T1000 (cell line): Measurements from ENCODE around the gene FRAS1.

Experiments
- DNase-seq: peaks from one replicate; lab custom pipeline; 2025; ENCODE audit warnings: mixed read lengths; lab: John Stamatoyannopoulos, UW

Gene FRAS1

GRCh38 chr4:78369679-78370078, 312.6 kb downstream of the FRAS1 start:
- no peak for DNase-seq

GRCh38 chr4:78370631-78371372, 313.7 kb downstream of the FRAS1 start:
- DNase-seq, result no peak

GRCh38 chr4:78372355-78372988, 315.3 kb downstream of the FRAS1 start:
- no peak for DNase-seq

GRCh38 chr4:78377555-78377954, 320.4 kb downstream of the FRAS1 start:
- no peak for DNase-seq

- no peak for DNase-seq
Observed at GRCh38 chr4:78379040-78379439, 321.9 kb downstream of the FRAS1 start.

GRCh38 chr4:78379991-78380729, 323.0 kb downstream of the FRAS1 start:
- DNase-seq, result no peak

GRCh38 chr4:78386679-78387078, 329.6 kb downstream of the FRAS1 start:
- DNase-seq, result no peak

- DNase-seq, result no peak
Observed at GRCh38 chr4:78395642-78396041, 338.5 kb downstream of the FRAS1 start.

GRCh38 chr4:78396613-78397291, 339.6 kb downstream of the FRAS1 start:
- no peak for DNase-seq

- DNase-seq, result no peak
Observed at GRCh38 chr4:78397292-78397630, 340.1 kb downstream of the FRAS1 start.

- no peak for DNase-seq
Observed at GRCh38 chr4:78409612-78410202, 352.6 kb downstream of the FRAS1 start.

- DNase-seq, result no peak
Observed at GRCh38 chr4:78410225-78410624, 353.1 kb downstream of the FRAS1 start.

- DNase-seq, result no peak
Observed at GRCh38 chr4:78410676-78411075, 353.6 kb downstream of the FRAS1 start.

GRCh38 chr4:78414116-78414515, 357.0 kb downstream of the FRAS1 start:
- no peak for DNase-seq

GRCh38 chr4:78417603-78418002, 360.5 kb downstream of the FRAS1 start:
- DNase-seq, result no peak

- DNase-seq, result no peak
Observed at GRCh38 chr4:78418406-78418805, 361.3 kb downstream of the FRAS1 start.

GRCh38 chr4:78423790-78424189, 366.7 kb downstream of the FRAS1 start:
- no peak for DNase-seq

- no peak for DNase-seq
Observed at GRCh38 chr4:78424461-78424860, 367.3 kb downstream of the FRAS1 start.

- no peak for DNase-seq
Observed at GRCh38 chr4:78426972-78427371, 369.8 kb downstream of the FRAS1 start.

GRCh38 chr4:78428996-78429395, 371.9 kb downstream of the FRAS1 start:
- DNase-seq, result no peak

GRCh38 chr4:78432896-78433295, 375.8 kb downstream of the FRAS1 start:
- peak; percentile 43 for DNase-seq

- no peak for DNase-seq
Observed at GRCh38 chr4:78437608-78438088, 380.5 kb downstream of the FRAS1 start.
